Dermis lymphatic vessel endothelial cell (primary cell): ENCODE measurements around the gene SKOR1. TPM values are rescaled to one million over a fixed set of nuclear protein-coding genes. Genes with fewer than 3 reads are reported as not detected.

Source experiments
- total RNA-seq: library from RNA; depleted of rRNA; stranded (reverse); fragments of >200 nt; gene quantifications from 2 replicates; pipeline ENCODE4 v1.2.1, GENCODE V29; 2014

The SKOR1 gene
- total RNA-seq, result 0.09 and 0.11 TPM in 2 replicates

DNA sequence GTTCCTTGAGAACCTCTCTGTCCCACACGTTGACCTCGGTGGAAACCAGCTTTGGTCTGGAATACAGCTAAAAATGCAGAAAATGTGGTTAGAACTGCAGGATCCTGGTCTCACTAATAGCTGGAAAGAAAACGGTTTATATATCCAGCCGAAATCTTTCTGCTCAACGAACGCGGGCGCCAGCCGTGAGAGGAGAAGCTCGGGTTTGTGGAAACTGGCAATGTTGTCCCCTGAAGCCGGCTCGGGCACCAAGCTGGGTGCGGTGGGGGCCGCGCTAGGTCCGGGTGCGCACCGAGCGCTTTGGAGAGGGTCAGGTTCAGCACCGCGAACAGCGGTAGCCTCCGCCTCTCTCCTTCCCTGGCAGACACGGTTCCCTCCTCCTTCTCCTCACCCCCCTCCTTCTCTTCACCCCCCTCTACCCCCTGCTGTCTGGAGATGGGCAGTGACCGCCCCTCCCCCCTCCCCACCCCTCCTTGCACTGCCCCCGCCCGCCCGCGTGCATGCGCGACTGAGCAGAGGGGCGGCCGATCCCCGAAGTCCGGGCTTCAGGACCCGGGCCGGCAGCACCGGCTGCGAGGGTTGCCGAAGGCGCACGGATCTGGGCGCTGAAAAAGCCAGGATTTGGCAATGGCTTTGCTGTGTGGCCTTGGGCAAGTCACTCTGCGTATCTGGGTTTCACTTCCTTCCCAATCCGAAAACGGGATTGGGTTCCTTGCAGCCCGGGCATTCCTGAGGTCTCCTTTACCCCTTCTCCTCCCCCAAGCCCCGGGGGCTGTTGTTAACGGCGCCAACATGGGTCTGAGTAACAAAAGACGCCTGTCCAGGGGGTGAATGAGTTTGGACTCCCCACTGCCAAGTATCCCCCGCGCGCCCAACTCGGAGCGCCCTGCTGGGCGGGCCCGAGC lies at the start of gene SKOR1:
SKOR1 (plus strand) TSS at position 534 of the 905 bp plus-strand sequence; CDS start at position 628, 94 bp downstream.

DNA sequence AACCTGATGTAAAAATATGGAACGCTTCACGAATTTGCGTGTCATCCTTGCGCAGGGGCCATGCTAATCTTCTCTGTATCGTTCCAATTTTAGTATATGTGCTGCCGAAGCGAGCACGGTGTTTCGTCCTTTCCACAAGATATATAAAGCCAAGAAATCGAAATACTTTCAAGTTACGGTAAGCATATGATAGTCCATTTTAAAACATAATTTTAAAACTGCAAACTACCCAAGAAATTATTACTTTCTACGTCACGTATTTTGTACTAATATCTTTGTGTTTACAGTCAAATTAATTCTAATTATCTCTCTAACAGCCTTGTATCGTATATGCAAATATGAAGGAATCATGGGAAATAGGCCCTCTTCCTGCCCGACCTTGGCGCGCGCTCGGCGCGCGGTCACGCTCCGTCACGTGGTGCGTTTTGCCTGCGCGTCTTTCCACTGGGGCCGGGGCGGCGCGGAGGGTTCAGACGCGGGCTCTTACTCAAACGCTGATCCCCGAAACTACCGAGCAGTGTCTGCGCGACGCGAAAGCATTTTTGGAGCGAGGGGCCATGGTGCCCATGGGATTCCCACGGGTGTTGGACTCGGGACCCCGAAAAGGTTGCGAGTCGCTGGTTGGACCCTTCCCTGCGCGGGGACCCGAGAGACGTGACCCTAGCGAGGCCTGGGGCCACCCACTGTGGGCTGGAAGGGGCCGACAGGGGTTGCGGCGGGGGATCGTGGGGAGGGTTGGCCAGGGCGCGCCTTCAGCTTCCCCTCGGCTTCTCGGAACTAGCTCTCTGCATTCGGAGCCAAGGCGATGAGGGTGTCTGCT lies 14.8 kb downstream of the SKOR1 start, which contains the start of gene RNU6-1:
RNU6-1 (minus strand) TSS at position 117 of the 820 bp plus-strand sequence.

Other genes starting within 250 kb of the SKOR1 start
- gene RNU6-1, start 14.5 kb downstream of the SKOR1 start, total RNA-seq, result not detected in 2 replicates
- 11.7 and 13.1 TPM in 2 replicates for gene PIAS1, start 228.8 kb downstream of the SKOR1 start, total RNA-seq